ENCODE measurements around the gene SPTLC2.

GRCh38 chr14:77559381-77559780 lies 57.1 kb downstream of the SPTLC2 start:
- TF ChIP-seq POLR2AphosphoS5 (IDR thresholded peaks at IDR 0.05) (no peak), CTCF (IDR thresholded peaks at IDR 0.05 in 8 of 11, conservative IDR thresholded peaks at IDR 0.05 in 3 of 11) (no peak)

Data from spleen (tissue), 7 donors.